ENCODE data around the gene ANKRD34A.

GRCh38 chr1:146010126-146010738 is 45.9 kb upstream of the ANKRD34A start:
- TF ChIP-seq CTCF (IDR thresholded peaks at IDR 0.05) (no peak), POLR2A (IDR thresholded peaks at IDR 0.05) (no peak)

Measured in vagina (tissue), 2 donors.